GM19468 (cell line): ENCODE results near the gene SPEF1.

ENCODE experiments used
- ATAC-seq: cut with Tn5 transposase; IDR thresholded peaks from one replicate; pipeline ENCODE4 v1.9.1; 2021; ENCODE audit warnings: mild to moderate bottlenecking, moderate library complexity, moderate number of reproducible peaks; ENCODE audit not compliant: unreplicated experiment; ENCODE audit errors: extremely low read depth

SPEF1 gene

GRCh38 chr20:3734111-3734843, 47.0 kb downstream of the SPEF1 start:
- no peak for ATAC-seq

DNA sequence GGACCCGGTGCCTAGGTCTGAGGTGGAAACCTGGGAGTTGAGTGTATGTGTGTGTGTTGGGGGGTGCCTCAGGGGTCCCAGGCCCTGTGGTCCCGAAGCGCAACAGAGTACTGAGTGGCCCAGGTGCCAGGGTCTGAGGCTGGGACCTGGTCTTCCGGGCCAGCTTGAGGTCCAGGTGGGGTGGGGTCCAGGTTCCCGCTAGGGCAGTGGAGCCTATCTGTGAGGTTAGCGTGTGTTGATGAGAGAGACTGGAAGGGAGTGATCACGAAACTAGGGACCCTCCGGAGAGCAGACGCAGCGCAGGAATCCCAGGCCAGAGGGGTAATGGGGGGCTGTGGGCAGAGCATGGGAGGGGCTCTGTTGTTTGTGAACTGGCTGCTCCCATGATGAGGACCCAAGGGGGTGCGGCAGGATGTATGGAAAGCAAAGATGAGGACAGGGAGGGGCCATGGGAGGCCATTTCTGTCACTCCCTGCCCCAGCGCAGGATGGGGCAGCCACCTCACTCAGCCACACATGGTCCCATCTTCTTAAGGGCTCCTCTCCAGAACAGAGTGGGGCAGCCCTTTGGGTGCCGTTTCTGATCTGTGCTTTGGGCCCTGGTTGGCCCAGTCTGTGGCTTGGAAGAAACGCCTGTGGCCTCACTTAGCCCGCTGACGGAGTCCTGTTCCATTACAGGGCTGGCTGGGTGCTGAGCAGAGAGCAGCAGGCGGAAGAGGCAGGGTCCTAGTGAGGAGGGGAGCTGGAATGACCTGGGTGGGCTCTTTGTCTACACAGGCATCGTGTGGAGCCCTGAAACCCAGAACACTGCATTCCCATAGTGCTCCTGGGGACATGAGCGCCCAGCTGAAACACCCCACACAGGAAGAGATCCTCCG, 47.9 kb downstream of the SPEF1 start:
- ATAC-seq: no peak

GRCh38 chr20:3732327-3733118, 48.7 kb downstream of the SPEF1 start, which contains the start of gene HSPA12B:
Gene HSPA12B (plus strand): TSS chr20:3732685. CDS start chr20:3738675, 5,990 bp downstream.
- ATAC-seq: no peak

GRCh38 chr20:3731944-3732326, 49.3 kb downstream of the SPEF1 start:
- no peak for ATAC-seq

- no peak for ATAC-seq
Observed at GRCh38 chr20:3730803-3731672, 50.2 kb downstream of the SPEF1 start.

DNA sequence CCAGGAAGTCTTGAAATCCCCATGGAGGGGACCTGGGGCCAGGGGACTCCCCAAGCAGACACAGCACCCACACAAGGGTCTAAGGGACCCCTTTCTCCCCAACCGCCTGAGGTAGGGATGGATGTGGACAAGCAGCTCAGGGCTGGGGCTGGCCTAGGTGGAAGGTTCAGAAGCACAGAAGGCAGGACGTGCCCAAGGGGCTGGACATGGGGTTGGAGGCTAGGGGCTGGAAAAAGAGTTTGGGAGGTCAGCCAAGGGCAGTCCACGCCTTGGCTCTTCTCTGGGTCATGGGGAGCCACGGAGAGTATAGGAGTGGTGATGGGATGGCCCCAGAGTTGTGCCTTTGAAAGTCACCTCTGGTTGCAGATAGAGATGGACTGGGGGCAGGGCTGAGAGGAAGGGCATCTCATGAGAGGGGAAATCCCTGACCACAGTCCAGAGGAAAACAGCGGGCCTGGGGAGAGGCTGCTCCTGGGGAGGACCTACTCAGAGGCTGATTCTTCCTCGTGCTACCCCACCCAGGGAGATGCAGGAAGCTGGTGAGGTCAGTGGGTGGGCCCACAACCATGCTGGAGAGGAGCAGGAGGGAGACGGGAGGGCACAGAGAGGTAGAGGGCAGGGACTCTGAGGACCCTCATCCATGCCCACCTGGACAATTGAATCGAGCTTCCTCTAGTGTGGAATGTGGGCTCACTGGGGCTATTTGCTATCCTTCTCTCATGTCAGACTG, 51.3 kb downstream of the SPEF1 start:
- ATAC-seq: no peak

- no peak for ATAC-seq
Observed at GRCh38 chr20:3729378-3729777, 51.9 kb downstream of the SPEF1 start.

GRCh38 chr20:3728876-3729275, 52.4 kb downstream of the SPEF1 start:
- ATAC-seq: no peak

DNA sequence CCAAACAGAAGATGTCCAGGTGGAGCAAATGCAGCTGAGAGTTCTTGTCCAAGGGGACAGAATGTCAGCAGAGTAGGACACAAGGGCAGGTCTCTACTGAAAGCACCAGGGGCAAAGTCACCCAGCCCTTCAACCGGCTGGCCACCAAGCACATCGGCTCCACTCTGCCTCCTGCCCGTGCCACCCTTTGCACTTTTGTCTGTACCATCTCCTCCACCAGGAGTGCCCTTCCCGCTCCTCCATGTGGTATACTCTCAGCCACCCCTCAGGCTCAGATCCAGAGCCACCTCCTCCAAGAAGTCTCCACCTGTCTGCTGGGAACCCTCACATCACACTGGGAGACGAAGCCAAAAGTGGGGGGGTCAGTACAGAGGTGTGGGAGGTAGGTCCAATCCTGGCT, 52.9 kb downstream of the SPEF1 start:
- no peak for ATAC-seq
